Progenitor cell of endocrine pancreas (in vitro differentiated cells): ENCODE data around the gene FBXL20. TPM values are rescaled to one million over a fixed set of nuclear protein-coding genes. Genes with fewer than 3 reads are reported as not detected.
"Not testable (repeated sequence)": the region's sequence is repeated elsewhere in the genome, so short reads cannot be mapped to it uniquely, and the experiment has no call there.

Source experiments
- DNase-seq: peaks from one replicate; pipeline ENCODE4 v3.0.0; 2021; ENCODE audit warnings: low spot score; ENCODE audit not compliant: unreplicated experiment
- H3K27ac Mint-ChIP-seq: 2 replicates; pipeline ENCODE4 v1.8.0; 2021; ENCODE audit warnings: mild to moderate bottlenecking, moderate library complexity, mixed read lengths
- H3K27me3 Mint-ChIP-seq: 2 replicates; pipeline ENCODE4 v1.8.0; 2021; ENCODE audit warnings: mixed read lengths
- H3K36me3 Mint-ChIP-seq: 2 replicates; pipeline ENCODE4 v1.8.0; 2022; ENCODE audit warnings: mixed read lengths; ENCODE audit not compliant: insufficient read depth
- H3K4me1 Mint-ChIP-seq: 2 replicates; pipeline ENCODE4 v1.8.0; 2021; ENCODE audit warnings: low read depth, mixed read lengths
- H3K4me3 Mint-ChIP-seq: 2 replicates; pipeline ENCODE4 v1.8.0; 2021; ENCODE audit warnings: low read depth, mild to moderate bottlenecking, moderate library complexity, mixed read lengths
- H3K9me3 Mint-ChIP-seq: 2 replicates; pipeline ENCODE4 v1.8.0; 2021; ENCODE audit warnings: low read depth, mixed read lengths
- CTCF ChIP-seq: fragments of 200-600 bp; sonication (generic); IDR thresholded peaks from one replicate; pipeline ENCODE4 v1.5.0; 2021; ENCODE audit warnings: antibody characterized with exemption, mild to moderate bottlenecking; ENCODE audit not compliant: unreplicated experiment
- total RNA-seq: library from RNA; stranded (reverse); gene quantifications from 2 replicates; pipeline ENCODE4 v1.2.1, GENCODE V29; 2021

The FBXL20 gene
- total RNA-seq, 1 donor from 2014 or later: 26.8 TPM

DNA sequence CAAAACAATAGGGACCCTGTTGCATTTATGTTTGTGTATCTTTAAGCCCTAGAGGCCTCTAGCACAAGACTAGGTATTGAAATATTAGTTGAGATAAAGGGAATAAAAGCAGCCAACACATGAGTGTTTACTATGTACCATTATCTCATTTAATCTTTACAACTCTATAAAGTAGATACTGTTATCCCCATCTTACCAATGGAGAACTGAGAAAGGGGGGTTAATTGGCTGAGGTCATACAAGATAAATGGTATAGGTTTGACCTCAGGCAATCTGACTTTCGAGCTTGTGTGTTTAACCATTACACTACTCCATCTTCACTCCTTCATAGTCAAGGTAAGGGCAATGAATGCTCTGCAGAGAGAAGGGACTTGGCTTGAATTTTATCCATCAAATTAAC is 149.4 kb downstream of the FBXL20 start:
- no peak overlapping the region for H3K27ac Mint-ChIP-seq
- peaks cover 15% of the 10 kb centered on the region for H3K4me1 Mint-ChIP-seq
- H3K9me3 Mint-ChIP-seq: no peaks in the 10 kb centered on the region
- H3K4me3 Mint-ChIP-seq: no peak overlapping the region
- H3K27me3 Mint-ChIP-seq: peaks cover 54% of the 10 kb centered on the region
- no peak for TF ChIP-seq CTCF
- no peak for DNase-seq
- H3K36me3 Mint-ChIP-seq: peaks cover 31% of the 10 kb centered on the region

GRCh38 chr17:39250076-39250475 is 151.3 kb downstream of the FBXL20 start:
- not testable (repeated sequence) for H3K4me3 Mint-ChIP-seq, H3K9me3 Mint-ChIP-seq, DNase-seq, H3K27ac Mint-ChIP-seq
- H3K36me3 Mint-ChIP-seq: peaks cover 20% of the 10 kb centered on the region
- H3K4me1 Mint-ChIP-seq: peaks cover 15% of the 10 kb centered on the region
- H3K27me3 Mint-ChIP-seq: peaks cover 54% of the 10 kb centered on the region

- no peaks in the 10 kb centered on the region for H3K9me3 Mint-ChIP-seq
- H3K4me1 Mint-ChIP-seq: peaks cover 1% of the 10 kb centered on the region
- DNase-seq: no peak
- no peak overlapping the region for H3K4me3 Mint-ChIP-seq
- H3K27ac Mint-ChIP-seq: no peak overlapping the region
- H3K27me3 Mint-ChIP-seq: peaks cover 57% of the 10 kb centered on the region
- TF ChIP-seq CTCF: no peak
- peaks cover 4% of the 10 kb centered on the region for H3K36me3 Mint-ChIP-seq
These were observed 155.2 kb downstream of the FBXL20 start for GRCh38 chr17:39246274-39246673.

DNA sequence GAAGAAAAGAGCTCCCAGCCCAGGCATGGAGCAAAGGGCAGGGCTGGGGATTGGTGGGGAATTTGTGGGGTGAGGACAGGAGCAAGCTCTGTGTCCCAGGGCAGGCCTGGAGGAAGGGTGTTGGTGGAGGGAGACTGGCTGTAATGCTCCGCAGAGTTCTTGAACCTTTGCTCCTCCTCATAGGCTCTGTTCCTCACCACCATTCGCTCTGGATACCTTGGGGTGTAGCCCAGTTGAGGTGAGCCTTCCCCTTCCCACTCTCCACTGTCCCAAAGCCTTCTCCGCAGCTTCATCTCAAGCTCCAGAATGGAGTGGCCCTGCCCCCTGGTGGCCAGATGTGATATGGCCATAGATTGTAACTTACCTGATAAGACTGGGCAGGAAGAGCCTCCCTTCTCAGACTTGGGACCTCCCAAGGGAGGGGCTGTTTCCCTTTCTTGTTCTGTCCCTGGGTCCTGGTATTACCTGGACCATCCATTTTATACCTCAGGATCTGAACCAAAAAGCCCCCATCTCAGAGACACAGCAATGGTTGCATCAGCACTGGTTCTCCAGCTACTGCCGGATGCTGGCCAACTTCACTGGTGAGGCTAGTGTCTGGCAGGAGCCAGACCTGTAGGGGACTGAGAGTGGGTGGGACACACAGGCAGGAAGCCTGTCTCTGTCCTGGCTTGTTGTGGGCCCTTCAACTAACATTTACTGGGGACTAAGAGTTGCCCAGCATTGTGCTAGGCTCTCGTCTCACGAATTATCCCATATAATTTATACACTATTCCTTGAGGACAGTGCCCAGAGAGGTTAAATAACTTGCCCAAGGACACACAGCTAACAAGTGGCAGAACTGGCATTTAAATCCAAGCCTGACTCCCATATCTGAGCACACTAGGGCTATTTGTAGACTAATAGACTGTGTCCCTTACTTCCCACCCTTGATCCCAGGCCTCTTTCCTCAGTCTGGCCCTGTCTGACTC is 156.5 kb downstream of the FBXL20 start:
- DNase-seq: peak; percentile 85
- peak; percentile 94 for TF ChIP-seq CTCF
- peaks cover 1% of the 10 kb centered on the region for H3K4me1 Mint-ChIP-seq
- H3K27ac Mint-ChIP-seq: no peak overlapping the region
- H3K36me3 Mint-ChIP-seq: peaks cover 2% of the 10 kb centered on the region
- no peaks in the 10 kb centered on the region for H3K9me3 Mint-ChIP-seq
- no peak overlapping the region for H3K4me3 Mint-ChIP-seq
- H3K27me3 Mint-ChIP-seq: peaks cover 55% of the 10 kb centered on the region

DNA sequence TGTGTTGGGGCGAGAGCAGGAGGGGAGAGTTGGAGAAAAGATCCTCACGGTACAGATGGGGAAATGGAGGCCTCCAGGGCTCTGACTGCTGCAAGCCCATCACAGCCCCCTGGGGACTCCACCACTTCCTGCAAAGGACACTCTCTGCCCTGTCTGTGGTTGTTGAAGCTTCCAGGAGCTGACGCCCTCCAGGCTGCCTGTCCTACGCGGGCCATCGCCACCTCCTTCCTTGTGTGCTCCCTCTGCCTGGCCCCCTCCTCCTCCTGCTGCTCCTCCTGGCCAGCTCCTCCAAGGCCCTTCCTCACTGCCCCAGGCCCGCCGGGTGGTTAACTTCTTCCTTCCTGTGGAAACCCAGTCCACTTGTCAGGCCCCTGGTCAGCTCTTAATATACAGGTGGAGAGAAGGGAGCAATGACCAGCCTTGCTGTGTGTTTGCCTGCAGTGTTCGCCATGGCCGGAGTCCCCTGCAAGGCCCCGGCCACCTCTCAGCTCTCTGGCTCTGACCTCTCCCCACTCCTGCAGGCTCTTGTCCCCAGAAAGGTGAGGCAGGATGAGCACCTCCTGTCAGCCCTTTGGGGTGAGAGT is 157.3 kb downstream of the FBXL20 start:
- TF ChIP-seq CTCF: no peak
- H3K36me3 Mint-ChIP-seq: peaks cover 1% of the 10 kb centered on the region
- H3K4me1 Mint-ChIP-seq: peaks cover 1% of the 10 kb centered on the region
- DNase-seq: no peak
- H3K4me3 Mint-ChIP-seq: no peak overlapping the region
- no peak overlapping the region for H3K27ac Mint-ChIP-seq
- no peaks in the 10 kb centered on the region for H3K9me3 Mint-ChIP-seq
- peaks cover 59% of the 10 kb centered on the region for H3K27me3 Mint-ChIP-seq
